Renal cortex interstitium (tissue), 11 donors: Measurements from ENCODE around the gene FOXI3. TPM values are rescaled to one million over a fixed set of nuclear protein-coding genes. Genes with fewer than 3 reads are reported as not detected.
"Not testable (repeated sequence)": the region's sequence is repeated elsewhere in the genome, so short reads cannot be mapped to it uniquely, and the experiment has no call there.

ENCODE experiments used
- DNase-seq, 11 donors: peaks; one replicate each; pipeline ENCODE4 v3.0.0-alpha.2; 2013; ENCODE audit warnings: low read depth in 9 of 11, low spot score in 4 of 11; ENCODE audit errors: extremely low read depth in 1 of 11
- polyA plus RNA-seq, 3 donors: library from polyadenylated mRNA; unstranded; fragments of 120-200 nt; gene quantifications; one replicate each; pipeline ENCODE4 v1.2.1, GENCODE V29; 2013; ENCODE audit not compliant: insufficient read length in 3 of 3

The FOXI3 gene
- polyA plus RNA-seq, 3 donors = 0.11 to 0.17 (median 0.12) TPM

DNA sequence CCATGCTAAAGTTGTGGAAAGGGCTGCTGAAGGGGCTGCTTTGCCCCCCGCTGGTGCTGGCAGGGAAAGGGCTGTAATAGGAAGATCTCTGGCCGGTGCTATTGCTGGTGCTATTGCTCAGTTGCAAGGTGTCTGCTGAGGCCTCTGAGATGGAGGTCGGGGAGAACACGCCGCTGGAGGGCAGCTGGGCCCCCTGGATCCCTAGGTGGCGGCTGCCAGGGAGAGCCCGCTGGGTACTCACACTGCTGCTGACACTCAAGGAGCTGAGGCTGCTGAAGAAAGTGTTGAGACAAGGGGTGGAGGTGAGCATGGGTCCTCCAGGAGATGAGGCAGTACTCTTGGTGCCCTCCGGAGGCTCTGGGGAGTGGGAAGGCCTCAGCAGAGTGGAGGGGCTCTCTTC, 4.2 kb downstream of the FOXI3 start:
- DNase-seq = no peak

DNA sequence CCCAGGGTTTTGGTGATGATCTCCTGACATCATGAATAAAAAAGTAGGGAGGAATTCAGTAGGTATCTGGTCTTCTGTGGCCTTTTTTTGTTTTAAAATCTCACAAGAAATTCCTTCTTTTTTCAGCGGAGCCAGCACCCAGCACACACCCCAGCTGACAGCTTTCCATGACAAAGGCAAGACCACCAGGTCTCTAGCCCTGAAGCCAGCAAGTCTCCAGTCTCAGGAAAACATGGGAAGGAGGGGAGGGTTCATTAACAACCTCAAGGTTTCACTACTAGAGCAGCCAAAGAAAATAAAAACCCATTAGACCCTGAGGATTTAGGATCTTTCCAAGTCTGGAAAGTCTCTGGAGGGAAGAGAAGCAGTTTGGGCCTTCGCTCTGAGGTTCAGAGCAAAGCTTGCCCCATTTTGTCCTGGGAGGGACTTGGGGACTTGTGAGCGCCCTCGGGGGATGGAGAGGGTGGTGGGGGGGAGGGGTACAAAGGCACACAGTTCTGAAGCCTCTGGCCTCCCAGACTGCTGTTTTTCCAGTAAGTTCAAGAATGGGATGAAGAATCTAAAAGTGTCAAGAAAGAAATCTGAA, 9.0 kb downstream of the FOXI3 start:
- no peak for DNase-seq

DNA sequence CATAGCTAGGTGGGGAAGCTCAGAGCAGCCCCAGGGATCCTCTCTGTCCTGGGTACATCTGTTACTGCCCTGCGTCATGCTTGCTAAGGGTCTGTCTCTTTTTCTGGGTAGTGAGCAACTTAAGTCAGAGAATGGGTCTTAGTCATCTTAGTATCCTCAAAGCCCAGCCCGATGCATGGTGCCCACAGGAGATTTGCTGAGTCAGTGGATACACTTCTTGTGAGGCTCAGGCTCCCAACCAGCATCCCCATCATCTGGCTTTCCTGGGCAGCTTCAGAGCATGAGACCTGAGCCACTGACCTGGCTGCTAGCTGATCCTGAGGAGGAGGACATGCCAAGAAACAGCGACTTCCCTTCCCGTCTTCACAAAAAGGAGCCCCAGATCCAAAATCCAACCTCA, 10.0 kb downstream of the FOXI3 start:
- no peak for DNase-seq

DNA sequence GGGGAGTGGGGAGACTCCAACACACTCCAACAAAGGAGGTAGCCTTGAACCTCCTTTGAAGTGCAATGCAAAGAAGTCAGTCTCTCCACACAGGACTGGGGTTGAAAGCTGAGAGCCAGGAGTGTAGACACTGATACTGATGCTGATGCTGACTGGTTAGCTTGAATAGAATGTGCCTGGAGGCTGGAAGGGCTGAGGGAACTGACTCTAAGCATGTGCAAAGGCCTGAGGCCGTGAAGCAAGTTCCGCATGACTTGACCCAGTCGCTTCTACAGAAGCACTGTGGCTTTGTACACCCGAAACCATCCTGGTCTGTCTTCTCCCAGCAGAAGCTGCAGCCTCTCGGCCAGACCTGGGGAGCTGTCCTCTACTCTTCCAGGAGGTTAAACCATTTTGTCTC, 10.4 kb downstream of the FOXI3 start:
- no peak for DNase-seq

DNA sequence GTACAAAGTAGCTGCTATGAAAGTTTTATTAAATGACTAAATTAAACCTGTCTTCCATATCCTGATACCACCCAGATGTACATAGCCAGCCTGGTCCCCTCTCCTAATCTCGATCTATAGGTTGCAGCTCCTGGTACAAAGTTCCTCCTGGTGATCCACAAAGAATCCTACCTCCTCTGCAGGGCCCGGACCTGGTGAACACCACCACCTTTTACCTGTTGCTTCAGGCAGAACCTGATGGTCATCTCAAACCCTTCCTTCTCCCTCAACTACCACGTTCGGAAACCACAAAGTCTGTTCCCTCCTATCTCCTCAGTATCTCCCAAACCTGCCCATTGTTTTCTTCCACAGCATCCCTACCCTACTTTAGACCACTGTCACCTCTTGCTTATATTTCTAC, 15.5 kb downstream of the FOXI3 start:
- DNase-seq = no peak

DNA sequence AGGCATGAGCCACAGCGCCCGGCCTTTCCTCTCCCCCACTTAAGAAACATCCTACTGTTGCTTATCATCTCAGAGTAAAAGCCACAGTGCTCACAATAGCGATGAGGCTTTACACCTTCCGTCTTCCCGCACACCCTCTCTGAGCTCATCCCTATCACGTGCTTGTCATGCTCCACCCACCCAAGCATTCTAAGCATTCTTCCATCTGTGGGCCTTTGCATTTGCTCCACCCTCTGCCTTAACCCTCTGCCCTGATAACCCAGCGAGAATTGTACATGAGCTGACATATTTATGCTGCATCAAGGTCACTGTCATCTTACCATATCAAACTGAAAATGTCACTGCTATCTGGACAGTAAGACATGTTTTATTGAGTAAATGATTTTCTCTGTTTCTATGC, 22.6 kb downstream of the FOXI3 start:
- DNase-seq = no peak

DNA sequence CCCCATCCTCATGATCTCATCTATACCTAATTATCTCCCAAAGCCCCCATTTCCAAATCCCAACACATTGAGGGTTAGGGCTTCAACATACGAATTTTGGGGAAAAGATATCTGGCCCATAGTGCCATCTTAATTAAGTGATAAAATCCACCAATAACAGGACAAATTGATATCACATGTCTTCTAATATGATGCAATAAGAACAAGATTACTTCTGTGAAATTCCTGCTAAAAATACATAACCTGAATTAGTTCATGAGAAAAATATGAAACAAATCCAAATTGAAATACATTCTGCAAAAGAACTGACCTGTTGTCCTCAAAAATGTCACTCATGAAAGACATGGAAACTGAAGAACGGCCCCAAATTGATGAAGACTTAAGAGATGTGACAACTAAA, 28.8 kb downstream of the FOXI3 start:
- DNase-seq = no peak

DNA sequence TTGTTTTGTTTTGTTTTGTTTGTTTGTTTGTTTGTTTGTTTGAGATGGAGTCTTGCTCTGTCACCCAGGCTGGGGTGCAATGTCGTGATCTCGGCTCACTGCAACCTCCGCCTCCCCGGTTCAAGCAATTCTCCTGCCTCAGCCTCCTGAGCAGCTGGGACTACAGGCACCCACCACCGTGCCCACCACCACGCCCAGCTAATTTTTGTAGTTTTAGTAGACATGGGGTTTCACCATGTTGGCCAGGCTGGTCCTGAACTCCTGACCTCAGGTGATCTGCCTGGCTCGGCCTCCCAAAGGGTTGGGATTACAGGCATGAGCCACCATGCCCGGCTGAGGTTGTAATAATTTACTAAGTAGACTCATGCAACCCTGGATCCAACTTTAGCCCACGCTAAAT, 33.4 kb downstream of the FOXI3 start:
- not testable (repeated sequence) for DNase-seq

DNA sequence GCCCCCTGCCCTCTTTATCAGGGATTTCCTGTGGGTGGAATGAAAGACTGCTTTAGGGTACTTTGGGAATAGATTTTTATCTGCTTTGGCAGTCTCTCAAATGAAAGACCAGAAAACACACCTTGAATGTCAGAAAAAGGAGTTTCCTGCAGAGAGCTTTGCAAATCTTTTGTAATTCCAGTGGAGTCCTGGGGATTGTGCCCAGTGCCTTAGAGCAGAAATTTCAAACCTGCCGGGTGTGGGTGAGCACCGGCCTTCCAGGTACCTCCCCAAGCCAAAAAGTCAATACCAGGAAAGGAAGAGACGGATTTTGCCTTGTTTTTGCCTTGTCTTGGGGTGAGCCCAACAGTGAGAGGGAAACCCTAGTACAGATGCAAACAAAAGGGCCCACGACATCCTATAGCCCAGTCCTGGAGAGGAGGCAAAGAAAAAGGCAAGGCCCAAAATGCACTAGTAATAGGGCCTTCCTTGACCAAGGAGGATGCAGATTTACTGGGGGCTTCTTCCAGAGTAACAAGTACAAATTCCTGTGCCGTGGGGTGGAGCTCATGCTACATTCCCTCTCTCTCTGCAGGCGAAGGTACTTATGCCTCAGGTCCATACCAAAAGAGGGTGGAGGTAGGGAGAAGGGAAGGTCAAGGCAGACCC, 36.4 kb downstream of the FOXI3 start:
- DNase-seq = no peak

DNA sequence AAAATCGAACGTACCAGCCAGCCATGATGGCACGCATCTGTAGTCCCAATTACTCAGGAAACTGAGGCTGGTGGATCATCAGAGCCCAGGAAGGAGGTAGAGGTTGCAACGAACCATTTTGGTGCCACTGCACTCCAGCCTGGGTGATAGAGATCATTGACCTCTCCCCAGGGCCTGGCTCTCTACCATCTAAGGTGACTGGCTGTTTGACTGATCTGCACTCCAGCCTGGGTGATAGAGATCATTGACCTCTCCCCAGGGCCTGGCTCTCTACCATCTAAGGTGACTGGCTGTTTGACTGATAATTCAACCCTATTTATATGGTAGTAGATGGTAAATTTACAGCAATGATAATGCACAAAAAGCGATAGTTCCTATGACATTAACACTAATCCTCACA, 43.6 kb downstream of the FOXI3 start:
- DNase-seq = not testable (repeated sequence)

DNA sequence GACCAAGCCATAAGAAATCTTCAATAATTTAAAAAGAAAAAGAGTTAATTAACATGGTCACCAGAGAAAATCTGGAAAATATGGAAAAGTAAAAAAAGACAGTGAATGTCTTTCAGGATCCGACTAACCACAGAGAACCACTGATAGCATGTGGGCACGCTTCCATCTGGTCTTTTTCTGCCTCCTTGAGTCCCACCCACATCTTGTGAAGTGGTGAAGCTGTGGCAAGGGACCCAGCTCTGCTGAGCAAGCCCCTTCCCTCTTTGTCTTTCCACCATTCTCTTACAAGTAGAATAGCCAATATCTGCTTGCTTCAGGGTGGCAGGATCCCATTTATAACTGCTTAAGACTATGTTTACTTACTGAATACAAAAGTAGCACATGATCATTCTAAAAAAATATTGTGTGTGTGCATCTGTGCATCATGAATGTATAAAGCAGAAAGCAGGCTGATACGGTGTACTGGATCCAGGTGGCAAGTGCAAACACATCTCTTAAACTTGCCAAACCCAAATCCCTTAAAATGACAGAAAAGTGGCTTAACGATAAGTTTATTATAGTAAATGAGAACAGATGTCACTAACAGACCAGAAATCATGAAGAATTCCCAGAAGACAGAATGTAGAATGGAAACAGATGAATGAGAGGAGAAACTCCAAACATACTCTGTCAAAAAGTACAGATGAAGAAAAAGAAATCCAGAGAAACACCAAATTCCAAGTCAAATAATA, 52.3 kb downstream of the FOXI3 start:
- no peak for DNase-seq

DNA sequence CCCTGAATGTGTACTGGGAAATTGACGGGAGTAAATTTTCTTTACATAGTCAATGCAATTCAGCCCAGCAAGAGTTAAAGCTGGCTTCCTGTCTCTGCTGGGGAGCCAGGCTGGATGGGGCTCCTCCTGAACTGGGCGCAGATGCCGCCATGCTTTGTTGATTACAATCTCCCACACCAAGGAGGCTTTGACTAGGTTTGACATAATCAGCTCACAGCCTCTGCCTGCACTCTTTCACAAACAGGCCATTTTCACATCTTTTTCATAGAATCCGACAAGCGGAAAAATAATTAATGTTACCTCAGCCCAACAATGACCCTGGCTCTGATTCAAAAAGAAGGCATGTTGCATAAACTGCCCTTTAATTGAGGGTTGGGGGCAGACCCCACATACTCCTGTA, 54.3 kb downstream of the FOXI3 start:
- no peak for DNase-seq

Other genes with a start within 250 kb of the FOXI3 start
- 10 to 100 TPM; 26.0 to 29.4 (median 28.5) TPM for gene EIF2AK3, start 174.8 kb upstream of the FOXI3 start, polyA plus RNA-seq
- 10 to 100 TPM; 30.0 to 34.0 (median 33.7) TPM for gene RPIA, start 239.0 kb upstream of the FOXI3 start, polyA plus RNA-seq